ENCODE results near the gene TDP2.

TDP2 gene

GRCh38 chr6:24640166-24640565 lies 26.5 kb downstream of the TDP2 start:
- no peak overlapping the region for H3K9ac ChIP-seq (ENCODE audit: low read length)
- no peak overlapping the region for H3K4me2 ChIP-seq (ENCODE audit: low read length)
- no peaks in the 10 kb centered on the region; the same call in 1 of the 2 replicates for H3K36me3 ChIP-seq (ENCODE audit: insufficient read depth, low read length)
- H3K27me3 ChIP-seq (ENCODE audit: insufficient read depth, low read length) = no peaks in the 10 kb centered on the region
- H2AFZ ChIP-seq (ENCODE audit: low read length) = no peak overlapping the region
- H3K9me3 ChIP-seq (ENCODE audit: low read length) = no peaks in the 10 kb centered on the region
- H3F3A ChIP-seq (ENCODE audit: insufficient read depth, low read length) = no peaks in the 10 kb centered on the region
- H3K4me1 ChIP-seq (ENCODE audit: insufficient read depth, low read length, severe bottlenecking) = peaks cover 11% of the 10 kb centered on the region
- no peak for TF ChIP-seq EZH2 (IDR thresholded peaks at IDR 0.05; ENCODE audit: borderline replicate concordance, low read length)
- no peak for TF ChIP-seq CTCF (IDR thresholded peaks at IDR 0.05; ENCODE audit: low read length)
- H3K9me2 ChIP-seq (ENCODE audit: low read depth, low read length) = no peaks in the 10 kb centered on the region
- H3K4me3 ChIP-seq (ENCODE audit: low read depth, low read length, poor library complexity, severe bottlenecking) = no peak overlapping the region
- no peak overlapping the region for H3K27ac ChIP-seq (ENCODE audit: low read depth, low read length, poor library complexity, severe bottlenecking)
- H3K79me2 ChIP-seq (ENCODE audit: insufficient read depth, low read length) = no peaks in the 10 kb centered on the region
- no peaks in the 10 kb centered on the region for H4K20me1 ChIP-seq (ENCODE audit: insufficient read depth, low read length)

- Histone ChIP-seq H3K9ac (ENCODE audit: low read length) (no peak overlapping the region), H4K20me1 (ENCODE audit: insufficient read depth, low read length) (no peaks in the 10 kb centered on the region), H3K4me1 (ENCODE audit: insufficient read depth, low read length, severe bottlenecking) (no peaks in the 10 kb centered on the region), H3K4me2 (ENCODE audit: low read length) (no peak overlapping the region), H3F3A (ENCODE audit: insufficient read depth, low read length) (no peaks in the 10 kb centered on the region), H3K9me3 (ENCODE audit: low read length) (no peaks in the 10 kb centered on the region), H3K4me3 (ENCODE audit: low read depth, low read length, poor library complexity, severe bottlenecking) (no peak overlapping the region), H3K27ac (ENCODE audit: low read depth, low read length, poor library complexity, severe bottlenecking) (no peak overlapping the region), H2AFZ (ENCODE audit: low read length) (no peak overlapping the region), H3K27me3 (ENCODE audit: insufficient read depth, low read length) (no peaks in the 10 kb centered on the region), H3K79me2 (ENCODE audit: insufficient read depth, low read length) (no peaks in the 10 kb centered on the region), H3K36me3 (ENCODE audit: insufficient read depth, low read length) (no peaks in the 10 kb centered on the region; the same call in 1 of the 2 replicates), H3K9me2 (ENCODE audit: low read depth, low read length) (no peaks in the 10 kb centered on the region)
- TF ChIP-seq EZH2 (IDR thresholded peaks at IDR 0.05; ENCODE audit: borderline replicate concordance, low read length) = no peak
Measured at GRCh38 chr6:24636681-24637080, 30.0 kb downstream of the TDP2 start.

- H4K20me1 ChIP-seq (ENCODE audit: insufficient read depth, low read length) = no peaks in the 10 kb centered on the region
- no peaks in the 10 kb centered on the region for H3K9me2 ChIP-seq (ENCODE audit: low read depth, low read length)
- no peak overlapping the region for H3K4me3 ChIP-seq (ENCODE audit: low read depth, low read length, poor library complexity, severe bottlenecking)
- no peak overlapping the region for H3K27ac ChIP-seq (ENCODE audit: low read depth, low read length, poor library complexity, severe bottlenecking)
- H3K36me3 ChIP-seq (ENCODE audit: insufficient read depth, low read length) = no peaks in the 10 kb centered on the region
- no peaks in the 10 kb centered on the region for H3K27me3 ChIP-seq (ENCODE audit: insufficient read depth, low read length)
- H3K4me1 ChIP-seq (ENCODE audit: insufficient read depth, low read length, severe bottlenecking) = no peaks in the 10 kb centered on the region
- no peak overlapping the region for H3K4me2 ChIP-seq (ENCODE audit: low read length)
- no peak overlapping the region for H2AFZ ChIP-seq (ENCODE audit: low read length)
- no peaks in the 10 kb centered on the region for H3K9me3 ChIP-seq (ENCODE audit: low read length)
- H3K79me2 ChIP-seq (ENCODE audit: insufficient read depth, low read length) = no peaks in the 10 kb centered on the region
- TF ChIP-seq EZH2 (IDR thresholded peaks at IDR 0.05; ENCODE audit: borderline replicate concordance, low read length) (no peak), CTCF (IDR thresholded peaks at IDR 0.05; ENCODE audit: low read length) (no peak)
- no peak overlapping the region for H3K9ac ChIP-seq (ENCODE audit: low read length)
- no peaks in the 10 kb centered on the region for H3F3A ChIP-seq (ENCODE audit: insufficient read depth, low read length)
Measured at GRCh38 chr6:24632573-24632972, 34.1 kb downstream of the TDP2 start.

- TF ChIP-seq EZH2 (IDR thresholded peaks at IDR 0.05; ENCODE audit: borderline replicate concordance, low read length) (no peak), CTCF (IDR thresholded peaks at IDR 0.05; ENCODE audit: low read length) (no peak)
- no peaks in the 10 kb centered on the region for H3K9me3 ChIP-seq (ENCODE audit: low read length)
- no peak overlapping the region for H3K9ac ChIP-seq (ENCODE audit: low read length)
- no peak overlapping the region for H3K27ac ChIP-seq (ENCODE audit: low read depth, low read length, poor library complexity, severe bottlenecking)
- H3K36me3 ChIP-seq (ENCODE audit: insufficient read depth, low read length) = no peaks in the 10 kb centered on the region
- H3F3A ChIP-seq (ENCODE audit: insufficient read depth, low read length) = no peaks in the 10 kb centered on the region
- no peaks in the 10 kb centered on the region for H3K27me3 ChIP-seq (ENCODE audit: insufficient read depth, low read length)
- H2AFZ ChIP-seq (ENCODE audit: low read length) = no peak overlapping the region
- H3K4me1 ChIP-seq (ENCODE audit: insufficient read depth, low read length, severe bottlenecking) = no peaks in the 10 kb centered on the region
- no peaks in the 10 kb centered on the region for H3K9me2 ChIP-seq (ENCODE audit: low read depth, low read length)
- H4K20me1 ChIP-seq (ENCODE audit: insufficient read depth, low read length) = no peaks in the 10 kb centered on the region
- H3K4me3 ChIP-seq (ENCODE audit: low read depth, low read length, poor library complexity, severe bottlenecking) = no peak overlapping the region
- H3K79me2 ChIP-seq (ENCODE audit: insufficient read depth, low read length) = no peaks in the 10 kb centered on the region
- no peak overlapping the region for H3K4me2 ChIP-seq (ENCODE audit: low read length)
Measured at GRCh38 chr6:24631671-24632070, 35.0 kb downstream of the TDP2 start.

Measured in OCI-LY1 (cell line).